ENCODE data around the gene KATNB1. TPM values are rescaled to one million over a fixed set of nuclear protein-coding genes. Genes with fewer than 3 reads are reported as not detected.
A peak's percentile ranks its signal among the peaks of the same experiment; 100 is the strongest.

The KATNB1 gene
- total RNA-seq, 1 donor from 2014 or later = 47.4 TPM

DNA sequence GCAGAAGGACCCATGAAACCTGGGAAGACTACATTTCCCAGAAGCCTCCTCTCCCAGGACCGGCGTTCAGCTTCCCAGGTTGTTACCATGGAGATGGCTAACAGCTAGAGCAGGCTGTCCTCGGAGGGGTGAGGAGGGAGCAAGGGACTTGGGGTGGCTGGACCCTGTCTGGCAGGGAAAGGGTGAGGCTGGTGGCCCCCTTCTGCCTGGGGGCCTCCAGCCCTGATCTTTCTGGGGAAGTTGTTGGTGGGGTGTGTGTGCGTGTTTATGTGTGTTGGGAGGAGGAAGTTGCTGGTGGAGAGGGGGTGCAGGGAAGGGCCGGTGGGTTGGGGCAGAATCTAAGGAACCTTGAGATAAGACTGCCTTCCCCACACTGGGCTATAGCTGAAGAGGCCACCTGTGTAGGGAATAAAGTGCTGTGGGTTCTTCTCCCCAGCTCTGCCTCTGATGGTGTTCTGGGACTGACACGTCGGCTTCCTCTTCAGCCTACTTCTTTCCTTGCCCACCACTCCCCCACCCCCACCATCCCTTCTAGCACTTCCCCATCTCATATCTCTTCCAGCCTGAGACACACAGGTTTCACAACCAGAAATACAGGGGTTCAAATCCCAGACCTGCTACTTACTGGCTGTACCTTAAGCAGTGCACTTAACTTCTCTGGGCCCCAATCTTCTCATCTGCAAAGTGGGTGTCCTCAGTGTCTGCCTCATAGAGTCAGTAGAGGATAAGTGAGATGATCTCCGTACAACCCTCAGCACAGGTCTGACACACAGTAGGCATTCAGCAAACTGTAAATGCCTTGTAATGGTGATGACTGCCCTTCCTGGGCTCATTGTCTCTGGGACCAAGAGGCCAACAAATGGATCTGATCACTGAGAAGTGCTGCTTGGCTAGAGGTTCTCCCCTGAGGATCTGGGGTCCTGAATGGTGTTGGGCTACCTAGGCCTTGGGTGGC, 40.6 kb upstream of the KATNB1 start, which contains the start of gene DRC7:
TSS of gene DRC7 (plus strand) at position 82 of the 955 bp plus-strand sequence. CDS start 3,144 bp downstream, outside the sequence.
- peak within 1 kb of the TSS; percentile 99 for H3K27ac Mint-ChIP-seq (ENCODE audit: unreplicated experiment)

DNA sequence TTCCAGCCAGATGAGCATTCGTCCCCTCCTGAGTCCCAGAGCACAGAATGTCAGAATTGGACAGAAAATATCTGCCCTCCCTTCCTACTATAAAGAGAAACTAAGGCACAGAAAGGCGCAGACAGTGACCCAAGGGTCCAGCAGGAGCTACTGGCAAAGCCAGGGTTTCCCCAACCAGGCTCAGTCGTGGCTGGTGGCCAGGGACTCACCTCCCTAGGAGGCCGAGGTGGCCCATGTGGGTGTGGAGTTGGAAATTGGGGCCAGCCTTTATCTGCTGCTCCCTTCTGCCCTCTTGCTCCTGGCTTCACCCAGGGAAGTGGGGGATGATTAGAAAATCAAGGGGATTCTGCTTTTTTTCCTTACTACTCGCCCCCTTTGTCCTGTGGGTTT, 39.9 kb upstream of the KATNB1 start:
- Mint-ChIP-seq H3K4me1 (peaks cover 16% of the 10 kb centered on the region), H3K9me3 (no peaks in the 10 kb centered on the region), H3K27ac (ENCODE audit: unreplicated experiment) (no peak overlapping the region), H3K27me3 (ENCODE audit: low read depth) (no peaks in the 10 kb centered on the region), H3K4me3 (no peak overlapping the region), H3K36me3 (ENCODE audit: low read depth) (no peaks in the 10 kb centered on the region)
- DNase-seq (ENCODE audit: low read depth, low spot score) = no peak
- TF ChIP-seq, protein P1, sequence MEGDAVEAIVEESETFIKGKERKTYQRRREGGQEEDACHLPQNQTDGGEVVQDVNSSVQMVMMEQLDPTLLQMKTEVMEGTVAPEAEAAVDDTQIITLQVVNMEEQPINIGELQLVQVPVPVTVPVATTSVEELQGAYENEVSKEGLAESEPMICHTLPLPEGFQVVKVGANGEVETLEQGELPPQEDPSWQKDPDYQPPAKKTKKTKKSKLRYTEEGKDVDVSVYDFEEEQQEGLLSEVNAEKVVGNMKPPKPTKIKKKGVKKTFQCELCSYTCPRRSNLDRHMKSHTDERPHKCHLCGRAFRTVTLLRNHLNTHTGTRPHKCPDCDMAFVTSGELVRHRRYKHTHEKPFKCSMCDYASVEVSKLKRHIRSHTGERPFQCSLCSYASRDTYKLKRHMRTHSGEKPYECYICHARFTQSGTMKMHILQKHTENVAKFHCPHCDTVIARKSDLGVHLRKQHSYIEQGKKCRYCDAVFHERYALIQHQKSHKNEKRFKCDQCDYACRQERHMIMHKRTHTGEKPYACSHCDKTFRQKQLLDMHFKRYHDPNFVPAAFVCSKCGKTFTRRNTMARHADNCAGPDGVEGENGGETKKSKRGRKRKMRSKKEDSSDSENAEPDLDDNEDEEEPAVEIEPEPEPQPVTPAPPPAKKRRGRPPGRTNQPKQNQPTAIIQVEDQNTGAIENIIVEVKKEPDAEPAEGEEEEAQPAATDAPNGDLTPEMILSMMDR (conservative IDR thresholded peaks at IDR 0.05) = no peak

More for the DNA sequence above, 40.6 kb upstream of the KATNB1 start, which contains the start of gene DRC7:
- H3K36me3 Mint-ChIP-seq (ENCODE audit: low read depth) = no peaks in the 10 kb centered on the region
- H3K27me3 Mint-ChIP-seq (ENCODE audit: low read depth) = no peaks in the 10 kb centered on the region
- peak within 1 kb of the TSS; percentile 57 for H3K4me3 Mint-ChIP-seq
- H3K4me1 Mint-ChIP-seq = peaks cover 11% of the 10 kb centered on the region
- TF ChIP-seq, protein P1 (conservative IDR thresholded peaks at IDR 0.05) = no peak
- DNase-seq (ENCODE audit: low read depth, low spot score) = peak; percentile 44
- H3K9me3 Mint-ChIP-seq = no peaks in the 10 kb centered on the region

DNA sequence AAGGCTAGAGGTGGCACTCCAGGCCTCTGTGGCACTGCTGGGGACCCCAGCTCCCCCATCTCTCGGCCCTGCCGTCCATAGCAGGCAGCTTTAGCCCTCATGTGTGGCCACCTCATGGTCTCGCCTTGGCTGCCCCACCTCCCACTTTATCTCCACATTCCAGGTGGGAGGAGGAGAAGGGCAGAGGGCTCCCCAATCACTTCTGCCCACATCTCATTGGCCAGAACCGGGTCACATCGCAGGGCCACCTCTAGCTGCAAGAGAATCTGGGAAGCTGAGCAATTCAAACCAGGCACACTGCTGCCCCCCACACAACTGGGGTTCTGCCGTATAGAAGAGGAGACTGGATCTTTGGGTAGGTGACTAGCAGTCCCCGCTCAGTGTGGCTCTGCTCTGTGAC, 39.3 kb upstream of the KATNB1 start:
- Mint-ChIP-seq H3K27me3 (ENCODE audit: low read depth) (no peaks in the 10 kb centered on the region), H3K27ac (ENCODE audit: unreplicated experiment) (no peak overlapping the region), H3K4me3 (no peak overlapping the region), H3K36me3 (ENCODE audit: low read depth) (no peaks in the 10 kb centered on the region), H3K4me1 (peaks cover 21% of the 10 kb centered on the region), H3K9me3 (no peaks in the 10 kb centered on the region)
- DNase-seq (ENCODE audit: low read depth, low spot score) = no peak
- TF ChIP-seq, protein P1 (conservative IDR thresholded peaks at IDR 0.05) = no peak

DNA sequence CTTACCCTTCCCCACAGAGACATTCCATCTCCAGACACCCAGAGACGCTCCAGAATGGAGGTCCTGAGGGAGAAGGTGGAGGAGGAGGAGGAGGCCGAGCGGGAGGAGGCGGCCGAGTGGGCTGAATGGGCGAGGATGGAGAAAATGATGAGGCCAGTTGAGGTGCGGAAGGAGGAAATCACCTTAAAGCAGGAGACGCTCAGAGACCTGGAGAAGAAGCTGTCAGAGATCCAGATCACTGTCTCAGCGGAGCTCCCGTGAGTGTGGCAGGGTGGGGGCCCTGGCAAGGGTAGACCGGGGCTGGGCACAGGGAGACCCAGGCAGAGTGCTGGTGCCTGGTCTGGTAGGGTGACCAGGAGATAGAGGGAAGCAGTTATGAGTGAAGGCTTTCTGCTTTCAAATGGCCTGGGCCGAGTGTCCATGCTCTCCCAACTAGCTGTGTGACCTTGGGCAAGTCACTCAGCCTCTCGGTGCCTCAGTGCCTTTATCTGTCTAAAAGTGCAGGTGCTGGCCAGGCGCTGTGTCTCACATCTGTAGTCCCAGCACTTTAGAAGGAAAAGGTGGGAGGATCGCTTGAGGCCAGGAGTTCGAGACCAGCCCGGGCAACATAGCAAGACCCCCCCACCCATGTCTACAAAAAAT, 37.6 kb upstream of the KATNB1 start:
- Mint-ChIP-seq H3K27me3 (ENCODE audit: low read depth) (no peaks in the 10 kb centered on the region), H3K36me3 (ENCODE audit: low read depth) (no peaks in the 10 kb centered on the region), H3K27ac (ENCODE audit: unreplicated experiment) (peak overlapping the region; percentile 35), H3K9me3 (no peaks in the 10 kb centered on the region), H3K4me3 (no peak overlapping the region), H3K4me1 (peaks cover 31% of the 10 kb centered on the region)
- TF ChIP-seq, protein P1 (conservative IDR thresholded peaks at IDR 0.05) = no peak
- DNase-seq (ENCODE audit: low read depth, low spot score) = no peak

DNA sequence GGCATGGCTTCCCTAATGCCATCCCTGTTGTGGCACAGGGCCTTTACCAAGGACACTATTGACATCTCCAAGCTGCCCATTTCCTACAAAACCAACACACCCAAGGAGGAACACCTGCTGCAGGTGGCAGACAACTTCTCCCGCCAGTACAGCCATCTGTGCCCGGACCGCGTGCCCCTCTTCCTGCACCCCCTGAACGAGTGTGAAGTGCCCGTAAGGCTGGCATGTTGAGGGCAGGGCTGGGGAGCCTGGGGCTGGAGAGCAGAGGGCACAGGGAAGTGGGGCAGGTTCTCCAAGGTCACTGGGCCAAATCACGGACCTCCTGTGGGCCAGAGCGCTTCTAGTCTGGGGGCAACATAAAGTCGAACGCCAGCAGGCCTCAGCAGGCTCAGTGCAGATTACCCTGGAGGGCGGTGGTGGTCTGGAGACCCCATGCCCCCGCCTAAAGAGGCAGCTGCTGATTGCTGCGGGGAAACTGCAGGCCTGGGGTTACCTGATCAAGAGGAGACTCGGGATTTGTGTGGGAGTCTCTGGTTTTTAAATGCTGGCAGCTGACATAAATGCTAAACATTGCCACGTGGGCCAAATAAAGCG, 36.7 kb upstream of the KATNB1 start:
- Mint-ChIP-seq H3K4me1 (peaks cover 31% of the 10 kb centered on the region), H3K27ac (ENCODE audit: unreplicated experiment) (no peak overlapping the region), H3K27me3 (ENCODE audit: low read depth) (no peaks in the 10 kb centered on the region), H3K4me3 (no peak overlapping the region), H3K36me3 (ENCODE audit: low read depth) (no peaks in the 10 kb centered on the region), H3K9me3 (no peaks in the 10 kb centered on the region)
- no peak for DNase-seq (ENCODE audit: low read depth, low spot score)
- TF ChIP-seq, protein P1 (conservative IDR thresholded peaks at IDR 0.05) = no peak
